ENCODE measurements around the gene GRK4. TPM values are rescaled to one million over a fixed set of nuclear protein-coding genes. Genes with fewer than 3 reads are reported as not detected.

GRK4 gene
- total RNA-seq, 2 experiments from 2014 or later = 4.9 to 5.3 TPM

DNA sequence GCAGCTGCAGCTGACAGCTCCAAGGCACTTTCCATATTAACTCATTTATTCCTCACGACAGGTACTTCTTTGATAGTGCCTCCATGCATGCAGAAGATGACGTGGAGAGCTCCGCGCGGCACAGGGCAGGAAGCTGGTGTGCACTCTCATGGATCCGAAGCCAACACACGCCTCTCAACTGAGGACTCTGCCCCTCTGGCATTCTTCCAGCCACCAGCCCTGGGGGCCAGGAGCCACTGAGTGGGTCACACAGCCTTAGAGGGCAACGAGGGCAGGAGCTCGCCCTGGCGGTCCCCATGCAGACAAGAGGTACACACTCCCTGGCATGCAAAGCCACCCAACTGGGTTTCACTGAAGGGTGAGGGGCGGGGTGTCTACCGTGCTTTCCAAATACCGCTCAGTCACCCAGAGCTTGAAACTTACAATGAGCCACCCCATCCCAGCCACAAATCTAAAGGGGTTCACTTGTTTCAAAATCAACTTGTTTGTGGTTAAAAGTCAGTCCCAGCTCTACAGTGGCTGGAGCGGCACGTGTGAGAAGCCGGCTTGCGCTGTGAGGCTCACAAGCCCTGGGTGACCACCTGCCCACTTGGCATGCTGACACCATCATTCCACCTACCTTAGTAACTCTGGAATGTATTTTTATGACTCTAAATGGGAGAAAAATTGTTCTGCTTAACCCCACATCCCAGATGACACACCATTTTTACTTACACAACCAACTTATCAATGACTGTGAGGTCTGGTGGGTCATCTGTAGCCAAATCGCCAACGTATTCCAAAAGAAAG is 16.4 kb upstream of the GRK4 start:
- POLR2A ChIA-PET = no interaction called here

DNA sequence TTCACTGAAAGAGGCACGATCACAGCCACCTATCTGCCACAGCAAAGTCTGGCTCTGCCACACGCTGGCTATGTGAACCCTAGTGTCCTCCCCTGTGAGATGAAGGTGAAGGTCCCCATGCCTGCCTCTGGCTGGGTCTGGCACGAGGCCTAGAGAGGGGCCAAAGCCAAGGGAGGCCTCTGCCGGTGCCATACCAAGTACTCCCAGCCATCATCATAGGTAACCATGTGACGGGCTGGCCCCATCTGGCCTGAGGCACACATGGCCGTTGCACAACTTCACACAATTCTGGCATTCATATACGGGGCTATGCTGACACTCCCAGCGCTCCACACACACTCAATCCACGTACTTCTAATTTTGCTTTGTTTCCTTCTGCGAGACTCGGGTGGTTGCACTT is 15.4 kb upstream of the GRK4 start:
- POLR2A ChIA-PET = interaction anchor here (0.9 kb wide), 1 partner anchor 10 kb away, joined by 4 read pairs; no protein-coding TSS in a partner anchor
- CTCF ChIA-PET = interaction anchor here (0.7 to 1.5 kb wide), 5 partner anchors 9 to 184 kb away, joined by 3 to 4 read pairs (median 3); no protein-coding TSS in a partner anchor

More for the DNA sequence above, 16.4 kb upstream of the GRK4 start:
- CTCF ChIA-PET = interaction anchor here (0.9 to 1.5 kb wide), 4 partner anchors 13 to 62 kb away, joined by 3 to 4 read pairs (median 3); partner anchors contain the start of gene GRK4

GRCh38 chr4:2948895-2949781 is 14.2 kb upstream of the GRK4 start:
- ChIA-PET CTCF (interaction anchor here (1.3 kb wide), 1 partner anchor 13 kb away, joined by 3 read pairs; no protein-coding TSS in a partner anchor), POLR2A (interaction anchor here (0.9 kb wide), 1 partner anchor 12 kb away, joined by 4 read pairs; no protein-coding TSS in a partner anchor)

- ChIA-PET CTCF (no interaction called here), POLR2A (no interaction called here)
Observed at GRCh38 chr4:2949782-2950125, 13.6 kb upstream of the GRK4 start.

GRCh38 chr4:2950221-2950989 is 13.0 kb upstream of the GRK4 start:
- CTCF ChIA-PET = interaction anchor here (1.8 kb wide), 1 partner anchor 14 kb away, joined by 6 read pairs; no protein-coding TSS in a partner anchor
- POLR2A ChIA-PET = no interaction called here

GRCh38 chr4:2953496-2953895 is 9.9 kb upstream of the GRK4 start:
- POLR2A ChIA-PET = interaction anchor here (0.9 to 2.3 kb wide), 7 partner anchors 8 to 208 kb away, joined by 3 to 47 read pairs (median 6); partner anchors contain the start of genes GRK4 and NOP14

GRCh38 chr4:2954358-2955185 is 8.8 kb upstream of the GRK4 start:
- ChIA-PET POLR2A (interaction anchor here (0.6 to 2.3 kb wide), 10 partner anchors 8 to 241 kb away, joined by 3 to 47 read pairs (median 4); partner anchors contain the start of genes GRK4 and NOP14), CTCF (interaction anchor here (0.6 to 4.8 kb wide), 14 partner anchors 8 to 156 kb away, joined by 3 to 37 read pairs (median 4); partner anchors contain the start of genes GRK4 and NOP14)

More at GRCh38 chr4:2953496-2953895, 9.9 kb upstream of the GRK4 start:
- CTCF ChIA-PET = interaction anchor here (1.1 to 4.8 kb wide), 6 partner anchors 9 to 115 kb away, joined by 3 to 37 read pairs (median 7); no protein-coding TSS in a partner anchor

DNA sequence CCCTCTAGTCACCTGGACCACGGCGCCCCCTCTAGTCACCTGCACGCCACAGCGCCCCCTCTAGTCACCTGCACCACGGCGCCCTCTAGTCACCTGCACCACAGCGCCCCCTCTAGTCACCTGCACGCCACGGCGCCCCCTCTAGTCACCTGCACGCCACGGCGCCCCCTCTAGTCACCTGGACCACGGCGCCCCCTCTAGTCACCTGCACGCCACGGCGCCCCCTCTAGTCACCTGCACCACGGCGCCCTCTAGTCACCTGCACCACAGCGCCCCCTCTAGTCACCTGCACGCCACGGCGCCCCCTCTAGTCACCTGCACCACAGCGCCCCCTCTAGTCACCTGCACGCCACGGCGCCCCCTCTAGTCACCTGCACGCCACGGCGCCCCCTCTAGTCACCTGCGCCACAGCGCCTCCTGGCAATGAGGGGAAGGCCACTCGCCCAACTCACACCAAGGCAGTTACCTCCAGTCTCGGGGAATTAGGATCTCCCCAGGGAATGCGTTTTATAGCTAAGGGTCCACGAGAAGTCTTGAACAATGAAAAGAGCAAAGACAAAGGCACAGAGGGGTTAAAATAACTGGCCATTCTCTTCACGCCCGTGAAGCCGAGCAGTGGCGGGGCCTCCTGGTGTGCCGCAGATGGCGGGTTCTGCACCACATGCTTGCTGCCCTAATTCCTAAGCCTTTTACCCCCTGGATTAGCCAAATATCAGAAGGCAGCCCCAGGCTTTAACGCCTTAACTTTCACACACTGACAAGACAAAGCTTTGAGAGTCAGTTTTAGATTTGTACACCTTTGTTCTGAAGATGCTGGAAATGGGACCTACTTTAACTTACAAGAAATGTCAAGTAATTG is 8.0 kb upstream of the GRK4 start:
- ChIA-PET POLR2A (interaction anchor here (0.7 to 2.3 kb wide), 2 partner anchors 19 to 20 kb away, joined by 3 to 47 read pairs; no protein-coding TSS in a partner anchor), CTCF (interaction anchor here (1.2 to 4.8 kb wide), 4 partner anchors 8 to 192 kb away, joined by 4 to 37 read pairs (median 8); partner anchors contain the start of genes GRK4 and NOP14)

GRCh38 chr4:2958446-2958845 is 4.9 kb upstream of the GRK4 start:
- CTCF ChIA-PET = no interaction called here

DNA sequence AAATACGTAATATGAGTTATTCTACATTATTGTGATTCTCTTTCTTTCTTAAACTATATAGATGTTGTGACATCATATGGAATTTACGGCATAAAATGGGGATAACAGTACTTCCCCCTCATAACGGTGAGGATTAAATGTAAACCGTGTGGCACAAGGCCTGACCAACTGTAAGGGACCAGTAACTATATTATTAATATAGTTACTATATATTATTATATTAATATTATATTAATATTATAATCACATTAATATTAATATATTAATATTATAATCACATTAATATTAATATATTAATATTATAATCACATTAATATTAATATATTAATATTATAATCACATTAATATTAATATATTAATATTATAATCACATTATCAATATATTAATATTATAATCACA is 2.9 kb upstream of the GRK4 start:
- ChIA-PET POLR2A (interaction anchor here (0.6 to 0.9 kb wide), 2 partner anchors 25 to 119 kb away, joined by 3 to 7 read pairs; no protein-coding TSS in a partner anchor), CTCF (interaction anchor here (0.7 to 1.2 kb wide), 2 partner anchors 13 kb away, joined by 3 to 4 read pairs; no protein-coding TSS in a partner anchor)

More at GRCh38 chr4:2958446-2958845, 4.9 kb upstream of the GRK4 start:
- POLR2A ChIA-PET = no interaction called here

DNA sequence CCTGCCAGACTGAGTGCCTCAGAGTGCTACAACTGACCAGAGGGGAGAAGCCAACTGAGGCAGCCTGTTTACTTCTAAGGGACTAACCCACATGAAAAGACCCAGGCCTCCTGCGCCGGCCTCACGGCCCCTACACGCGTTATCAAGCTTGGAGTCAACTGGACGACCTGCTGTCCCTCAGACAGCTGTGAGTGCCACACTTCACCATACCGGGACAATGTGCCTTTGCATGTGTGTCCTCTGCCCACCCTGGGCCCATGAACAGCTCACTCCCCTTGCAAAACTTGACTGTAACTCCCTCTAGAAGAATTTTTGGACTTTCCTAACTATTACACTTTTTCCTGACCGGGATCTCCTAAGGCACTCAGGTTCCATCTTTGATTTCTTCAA is 2.0 kb upstream of the GRK4 start:
- ChIA-PET POLR2A (interaction anchor here (3.8 kb wide), 1 partner anchor 26 kb away, joined by 34 read pairs; no protein-coding TSS in a partner anchor), CTCF (interaction anchor here (0.6 to 3.2 kb wide), 2 partner anchors 25 kb away, joined by 4 to 18 read pairs; no protein-coding TSS in a partner anchor)

DNA sequence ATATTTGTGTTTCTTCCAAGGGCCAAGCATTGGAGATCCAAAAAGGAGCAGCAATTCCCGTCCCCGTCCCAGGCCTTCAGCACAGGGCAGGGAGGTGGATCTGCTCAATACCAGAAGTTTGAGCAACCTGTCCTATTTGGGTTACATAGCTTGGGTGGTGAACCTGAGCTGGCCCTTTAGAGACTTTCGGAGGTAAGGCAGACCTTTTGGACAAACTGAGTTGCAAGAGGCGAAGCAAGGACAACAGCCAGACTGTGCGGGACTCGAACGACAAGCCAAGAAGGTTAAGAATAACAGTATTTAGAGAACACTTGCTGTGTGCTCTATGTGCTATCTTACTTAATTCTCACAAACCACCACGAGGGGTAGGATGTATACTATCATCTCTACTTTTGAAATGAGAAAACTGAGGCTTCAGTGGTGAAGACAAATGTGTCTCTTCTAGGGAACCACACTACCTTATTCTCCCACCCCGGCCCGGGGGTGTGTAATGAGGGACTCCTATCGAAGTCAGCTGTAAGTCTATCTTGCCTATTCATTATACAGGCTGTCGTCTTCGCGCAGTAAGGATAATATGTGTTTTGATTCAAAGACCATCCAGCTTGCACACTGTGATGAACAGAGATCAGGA is 1.4 kb upstream of the GRK4 start:
- CTCF ChIA-PET = interaction anchor here (0.7 to 3.2 kb wide), 8 partner anchors 8 to 198 kb away, joined by 3 to 18 read pairs (median 3); no protein-coding TSS in a partner anchor
- POLR2A ChIA-PET = interaction anchor here (0.6 to 3.8 kb wide), 6 partner anchors 8 to 492 kb away, joined by 3 to 34 read pairs (median 4); partner anchors contain the start of gene RNF4

GRCh38 chr4:2962614-2963174 is 677 bp upstream of the GRK4 start:
- ChIA-PET CTCF (interaction anchor here (0.7 to 3.2 kb wide), 10 partner anchors 8 to 199 kb away, joined by 3 to 18 read pairs (median 3); no protein-coding TSS in a partner anchor), POLR2A (interaction anchor here (0.6 to 3.8 kb wide), 9 partner anchors 9 to 493 kb away, joined by 3 to 34 read pairs (median 3); partner anchors contain the start of gene RNF4)

GRCh38 chr4:2963966-2964471 is 648 bp downstream of the GRK4 start:
- POLR2A ChIA-PET = interaction anchor here (0.8 to 3.8 kb wide), 5 partner anchors 10 to 218 kb away, joined by 3 to 34 read pairs (median 6); no protein-coding TSS in a partner anchor

DNA sequence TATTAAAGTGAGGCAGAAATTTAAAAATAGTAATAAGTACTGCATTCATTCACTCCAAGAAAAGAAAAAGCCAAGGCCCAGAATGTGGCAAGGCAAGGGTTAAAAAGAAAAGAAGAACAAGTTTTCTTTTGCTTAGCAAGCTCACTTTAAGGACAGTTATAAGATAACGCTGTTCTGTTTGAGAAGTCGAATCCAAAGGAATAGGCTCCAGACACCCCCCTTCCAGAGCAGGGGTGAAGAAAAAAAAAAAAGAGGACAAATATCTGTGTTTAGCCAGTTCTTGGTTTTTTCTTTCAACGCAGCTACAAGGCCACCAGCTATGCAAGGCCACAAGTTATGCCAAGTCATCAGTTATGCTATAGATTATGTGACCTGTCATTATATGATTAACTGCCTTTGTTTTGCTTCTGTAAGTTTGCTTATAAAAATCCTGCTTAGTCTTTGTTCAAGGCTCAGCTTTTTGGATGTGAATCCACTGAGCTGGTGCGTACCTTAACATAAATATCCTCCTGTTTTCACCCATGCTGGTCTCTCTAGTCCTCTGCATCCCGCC is 1.4 kb downstream of the GRK4 start:
- CTCF ChIA-PET = interaction anchor here (0.8 to 3.2 kb wide), 3 partner anchors 11 to 29 kb away, joined by 4 to 18 read pairs (median 9); no protein-coding TSS in a partner anchor
- POLR2A ChIA-PET = no interaction called here

More at GRCh38 chr4:2963966-2964471, 648 bp downstream of the GRK4 start:
- CTCF ChIA-PET = interaction anchor here (0.6 to 3.2 kb wide), 6 partner anchors 10 to 90 kb away, joined by 3 to 18 read pairs (median 7); no protein-coding TSS in a partner anchor

Data from activated CD8-positive, alpha-beta memory T cell treated with anti-CD3 and anti-CD28 coated beads for 36 hours (primary cell).